GM23248 (cell line): ENCODE measurements around the gene TSG101.

ENCODE experiments used
- EZH2 ChIP-seq: fragments of 200-600 bp; sonication (generic); IDR thresholded peaks from 2 replicates; pipeline ENCODE4 v1.6.1; 2018; ENCODE audit warnings: antibody characterized with exemption, mild to moderate bottlenecking; ENCODE audit not compliant: insufficient read depth, poor library complexity, severe bottlenecking
- EZH2phosphoT487 ChIP-seq: fragments of 200-600 bp; sonication (generic); IDR thresholded peaks from 2 replicates; pipeline ENCODE4 v1.6.1; 2018; ENCODE audit warnings: antibody characterized with exemption, moderate library complexity, mild to moderate bottlenecking, low read depth; ENCODE audit not compliant: insufficient read depth

DNA sequence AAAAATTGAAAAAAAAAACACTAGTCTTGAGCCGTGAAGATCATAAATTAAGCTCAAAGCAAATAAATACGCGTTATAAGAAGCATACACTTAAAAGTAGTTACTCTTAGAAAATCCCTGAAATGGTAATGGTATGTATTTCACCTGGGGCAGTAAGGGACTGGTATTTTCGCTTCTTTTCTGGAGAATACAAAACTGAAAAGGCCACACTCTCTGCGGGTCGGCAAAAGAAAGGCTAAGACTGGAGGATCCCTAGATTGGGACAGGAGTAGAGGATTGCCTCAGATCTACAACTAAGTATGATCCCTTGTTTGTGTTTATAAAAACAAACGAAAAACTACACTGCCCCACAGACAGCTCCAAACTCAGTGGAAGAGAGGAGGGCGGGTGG, 617 bp downstream of the TSG101 start:
- TF ChIP-seq EZH2phosphoT487 (no peak), EZH2 (no peak)
